DND-41 (cell line): ENCODE results near the gene SS18.

Experiments
- ATAC-seq: fragments of 200-7000 bp; cut with Tn5 transposase; 3 replicates; pipeline ENCODE4 v1.9.1; 2021; ENCODE audit warnings: low read depth; ENCODE audit not compliant: insufficient read depth
- DNase-seq: peaks from one replicate; pipeline ENCODE4 v3.0.0-alpha.2; 2020
- H2AFZ ChIP-seq: 2 replicates; pipeline ENCODE4 v1.6.0; 2012; ENCODE audit warnings: low read depth, low read length
- H3K27ac ChIP-seq: 2 replicates; pipeline ENCODE4 v1.5.1; 2012; ENCODE audit warnings: low read length, inconsistent platforms
- H3K27me3 ChIP-seq: fragments of 200-600 bp; sonication (generic); 2 replicates; pipeline ENCODE4 v1.6.0; 2012; ENCODE audit warnings: low read length, mild to moderate bottlenecking, inconsistent platforms; ENCODE audit not compliant: insufficient read depth, poor library complexity
- H3K36me3 ChIP-seq: 2 replicates; pipeline ENCODE4 v1.5.1; 2012; ENCODE audit warnings: low read length, inconsistent platforms; ENCODE audit not compliant: insufficient read depth
- H3K4me1 ChIP-seq: 2 replicates; pipeline ENCODE4 v1.5.1; 2012; ENCODE audit warnings: mild to moderate bottlenecking, low read length; ENCODE audit not compliant: insufficient read depth
- H3K4me2 ChIP-seq: 2 replicates; pipeline ENCODE4 v1.6.0; 2012; ENCODE audit warnings: mild to moderate bottlenecking, moderate library complexity, low read length, inconsistent platforms; ENCODE audit not compliant: insufficient read depth
- H3K4me3 ChIP-seq, 2 experiments: fragments of 200-600 bp in 1 of 2; shearing (Covaris generic) in 1 of 2; 2 replicates each; pipeline ENCODE4 v1.5.1; 2012 to 2016; ENCODE audit warnings: inconsistent platforms in 2 of 2, low read length in 2 of 2, mild to moderate bottlenecking in 2 of 2, low read depth in 1 of 2, moderate library complexity in 1 of 2
- H3K79me2 ChIP-seq: 2 replicates; pipeline ENCODE4 v1.6.0; 2012; ENCODE audit warnings: low read length, inconsistent platforms; ENCODE audit not compliant: insufficient read depth
- H3K9ac ChIP-seq: 2 replicates; pipeline ENCODE4 v1.6.0; 2012; ENCODE audit warnings: low read depth, mild to moderate bottlenecking, inconsistent platforms, low read length, moderate library complexity
- H3K9me3 ChIP-seq: 2 replicates; pipeline ENCODE4 v1.5.1; 2012; ENCODE audit warnings: low read length, moderate library complexity, mild to moderate bottlenecking, inconsistent platforms; ENCODE audit not compliant: insufficient read depth, severe bottlenecking
- H4K20me1 ChIP-seq: 2 replicates; pipeline ENCODE4 v1.6.0; 2012; ENCODE audit warnings: low read length; ENCODE audit not compliant: insufficient read depth
- EZH2 ChIP-seq: IDR thresholded peaks from 3 replicates; pipeline ENCODE4 v1.6.1; 2012; ENCODE audit warnings: borderline replicate concordance, low read depth, mild to moderate bottlenecking, moderate library complexity, low read length, inconsistent platforms; ENCODE audit not compliant: severe bottlenecking
- TF ChIP-seq, protein P1 (sequence below): IDR thresholded peaks from 2 replicates; pipeline ENCODE4 v1.5.1; 2012; ENCODE audit warnings: borderline replicate concordance, low read length, moderate library complexity, mild to moderate bottlenecking; ENCODE audit not compliant: poor library complexity, severe bottlenecking; ENCODE audit errors: extremely low read depth

SS18 gene

DNA sequence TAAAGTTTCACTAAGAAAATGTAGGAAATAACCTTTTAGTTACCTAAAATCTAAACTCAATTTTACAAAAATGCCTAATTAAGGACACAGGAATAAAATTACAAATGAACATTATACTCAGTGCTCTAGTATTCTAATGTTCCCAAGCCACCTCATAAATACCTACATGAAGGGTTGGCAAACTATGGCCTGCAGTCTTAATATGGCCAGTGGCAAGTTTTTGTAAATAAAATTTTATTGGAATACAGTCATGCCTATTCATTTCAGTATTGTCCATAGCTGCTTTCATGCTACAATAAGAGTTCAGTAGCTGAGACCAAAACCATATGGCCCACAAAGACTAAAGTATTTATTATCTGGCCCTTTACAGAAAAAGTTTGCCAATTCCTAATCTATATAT is 53.8 kb downstream of the SS18 start:
- Histone ChIP-seq H3K27ac (no peak overlapping the region), H3K9me3 (no peaks in the 10 kb centered on the region), H3K9ac (no peak overlapping the region), H3K4me3 (no peak overlapping the region), H3K4me2 (no peak overlapping the region), H4K20me1 (no peaks in the 10 kb centered on the region; the same call in 1 of the 2 replicates), H3K36me3 (peaks cover 69% of the 10 kb centered on the region), H3K79me2 (0 out of 2 replicates have a peak, but pooled peaks cover 1% of the 10 kb centered on the region), H3K4me1 (no peaks in the 10 kb centered on the region), H2AFZ (no peak overlapping the region), H3K27me3 (no peaks in the 10 kb centered on the region)
- ATAC-seq (no peak), DNase-seq (no peak)
- TF ChIP-seq, protein P1, sequence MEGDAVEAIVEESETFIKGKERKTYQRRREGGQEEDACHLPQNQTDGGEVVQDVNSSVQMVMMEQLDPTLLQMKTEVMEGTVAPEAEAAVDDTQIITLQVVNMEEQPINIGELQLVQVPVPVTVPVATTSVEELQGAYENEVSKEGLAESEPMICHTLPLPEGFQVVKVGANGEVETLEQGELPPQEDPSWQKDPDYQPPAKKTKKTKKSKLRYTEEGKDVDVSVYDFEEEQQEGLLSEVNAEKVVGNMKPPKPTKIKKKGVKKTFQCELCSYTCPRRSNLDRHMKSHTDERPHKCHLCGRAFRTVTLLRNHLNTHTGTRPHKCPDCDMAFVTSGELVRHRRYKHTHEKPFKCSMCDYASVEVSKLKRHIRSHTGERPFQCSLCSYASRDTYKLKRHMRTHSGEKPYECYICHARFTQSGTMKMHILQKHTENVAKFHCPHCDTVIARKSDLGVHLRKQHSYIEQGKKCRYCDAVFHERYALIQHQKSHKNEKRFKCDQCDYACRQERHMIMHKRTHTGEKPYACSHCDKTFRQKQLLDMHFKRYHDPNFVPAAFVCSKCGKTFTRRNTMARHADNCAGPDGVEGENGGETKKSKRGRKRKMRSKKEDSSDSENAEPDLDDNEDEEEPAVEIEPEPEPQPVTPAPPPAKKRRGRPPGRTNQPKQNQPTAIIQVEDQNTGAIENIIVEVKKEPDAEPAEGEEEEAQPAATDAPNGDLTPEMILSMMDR: no peak
- no peak for TF ChIP-seq EZH2

DNA sequence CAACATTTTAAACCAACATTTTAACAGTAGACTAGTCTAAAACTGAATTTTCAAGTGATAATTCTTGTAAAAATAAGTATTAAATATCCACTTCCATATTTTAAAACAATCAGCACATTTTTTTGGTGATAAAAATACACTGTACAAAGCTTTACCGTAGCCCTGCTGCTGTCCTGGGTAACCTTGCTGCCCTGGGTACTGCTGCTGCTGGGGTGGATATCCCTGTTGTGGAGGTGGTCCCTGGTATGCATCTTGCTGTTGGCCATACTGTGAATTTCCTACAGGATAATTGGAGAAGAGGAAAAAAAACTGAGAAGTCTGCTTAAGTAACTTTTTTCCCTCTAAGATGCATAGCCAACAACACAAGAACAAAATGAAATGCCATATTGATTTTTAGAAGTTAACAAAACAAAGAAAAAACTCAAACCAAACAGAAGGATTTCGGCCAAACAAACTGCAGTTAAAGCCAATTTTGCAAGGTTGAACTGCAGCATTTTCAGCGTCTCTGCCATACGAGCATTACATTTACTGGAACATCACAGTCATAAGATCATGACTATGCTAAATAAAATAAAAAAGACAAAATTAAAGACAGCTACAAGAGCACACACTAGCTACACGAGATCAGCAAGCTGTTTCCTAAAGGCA is 55.4 kb downstream of the SS18 start:
- H3K4me1 ChIP-seq: no peaks in the 10 kb centered on the region
- DNase-seq (no peak), ATAC-seq (no peak)
- H3K9ac ChIP-seq: no peak overlapping the region
- H3K36me3 ChIP-seq: peaks cover 86% of the 10 kb centered on the region
- no peaks in the 10 kb centered on the region for H3K79me2 ChIP-seq
- H3K4me3 ChIP-seq: no peak overlapping the region
- H2AFZ ChIP-seq: no peak overlapping the region
- no peaks in the 10 kb centered on the region for H3K9me3 ChIP-seq
- no peaks in the 10 kb centered on the region; the same call in 1 of the 2 replicates for H4K20me1 ChIP-seq
- no peak overlapping the region for H3K27ac ChIP-seq
- no peak overlapping the region for H3K4me2 ChIP-seq
- TF ChIP-seq, protein P1: no peak
- TF ChIP-seq EZH2: no peak
- no peaks in the 10 kb centered on the region for H3K27me3 ChIP-seq

DNA sequence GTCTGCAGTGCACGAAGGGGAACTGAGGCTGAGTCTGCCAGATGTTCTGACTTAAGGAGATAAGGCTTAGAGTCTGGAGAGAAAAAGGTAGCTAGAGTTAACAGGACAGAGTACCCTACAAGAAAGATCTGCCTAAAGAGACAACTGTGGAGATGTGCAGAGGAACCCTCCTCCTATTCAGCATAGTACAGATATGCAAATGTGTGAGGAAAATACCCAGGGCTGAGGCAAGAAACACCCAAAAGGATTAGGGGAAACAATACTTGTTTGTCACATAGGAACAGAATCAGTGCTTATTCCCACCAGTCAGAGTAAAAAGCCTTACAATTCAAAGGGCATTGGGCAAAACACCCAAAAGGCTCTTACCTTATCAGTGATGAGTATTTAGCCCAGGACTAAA is 67.8 kb downstream of the SS18 start:
- no peak for ATAC-seq
- no peaks in the 10 kb centered on the region for H3K79me2 ChIP-seq

More for the DNA sequence above, 67.8 kb downstream of the SS18 start:
- Histone ChIP-seq H3K9ac (no peak overlapping the region), H3K27me3 (no peaks in the 10 kb centered on the region), H3K4me1 (no peaks in the 10 kb centered on the region), H4K20me1 (no peaks in the 10 kb centered on the region), H3K4me3 (no peak overlapping the region), H3K36me3 (peaks cover 78% of the 10 kb centered on the region), H3K9me3 (no peaks in the 10 kb centered on the region), H3K27ac (no peak overlapping the region), H2AFZ (no peak overlapping the region), H3K4me2 (no peak overlapping the region)
- TF ChIP-seq, protein P1: no peak
- TF ChIP-seq EZH2: no peak
- no peak for DNase-seq
